Measurements from ENCODE around the gene ACTL9.
"Not testable (repeated sequence)": the region's sequence is repeated elsewhere in the genome, so short reads cannot be mapped to it uniquely, and the experiment has no call there.

Gene ACTL9

DNA sequence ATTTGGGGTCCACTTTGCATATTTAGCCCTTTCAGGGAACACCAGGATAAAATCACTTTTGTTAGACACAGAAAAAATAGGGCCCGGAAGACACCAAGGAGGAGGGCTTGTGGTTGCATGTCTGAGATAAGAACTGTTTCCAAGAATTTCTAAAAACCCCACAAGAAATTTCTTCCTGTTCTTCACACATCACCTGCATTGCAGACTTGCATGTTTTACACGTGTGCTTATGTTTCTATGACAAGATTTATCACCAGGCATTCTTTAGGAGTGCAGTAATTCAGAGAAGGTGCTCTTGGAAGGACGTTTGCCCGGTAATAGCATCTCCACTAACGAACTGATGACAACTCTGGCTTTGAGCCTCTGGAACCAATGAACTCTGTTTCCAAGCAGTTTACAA is 7.1 kb upstream of the ACTL9 start:
- H3K27ac ChIP-seq = no peak overlapping the region
- TF ChIP-seq ZFX (IDR thresholded peaks at IDR 0.05) = no peak
- TF ChIP-seq, protein P1, sequence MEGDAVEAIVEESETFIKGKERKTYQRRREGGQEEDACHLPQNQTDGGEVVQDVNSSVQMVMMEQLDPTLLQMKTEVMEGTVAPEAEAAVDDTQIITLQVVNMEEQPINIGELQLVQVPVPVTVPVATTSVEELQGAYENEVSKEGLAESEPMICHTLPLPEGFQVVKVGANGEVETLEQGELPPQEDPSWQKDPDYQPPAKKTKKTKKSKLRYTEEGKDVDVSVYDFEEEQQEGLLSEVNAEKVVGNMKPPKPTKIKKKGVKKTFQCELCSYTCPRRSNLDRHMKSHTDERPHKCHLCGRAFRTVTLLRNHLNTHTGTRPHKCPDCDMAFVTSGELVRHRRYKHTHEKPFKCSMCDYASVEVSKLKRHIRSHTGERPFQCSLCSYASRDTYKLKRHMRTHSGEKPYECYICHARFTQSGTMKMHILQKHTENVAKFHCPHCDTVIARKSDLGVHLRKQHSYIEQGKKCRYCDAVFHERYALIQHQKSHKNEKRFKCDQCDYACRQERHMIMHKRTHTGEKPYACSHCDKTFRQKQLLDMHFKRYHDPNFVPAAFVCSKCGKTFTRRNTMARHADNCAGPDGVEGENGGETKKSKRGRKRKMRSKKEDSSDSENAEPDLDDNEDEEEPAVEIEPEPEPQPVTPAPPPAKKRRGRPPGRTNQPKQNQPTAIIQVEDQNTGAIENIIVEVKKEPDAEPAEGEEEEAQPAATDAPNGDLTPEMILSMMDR (conservative IDR thresholded peaks at IDR 0.05) = no peak

DNA sequence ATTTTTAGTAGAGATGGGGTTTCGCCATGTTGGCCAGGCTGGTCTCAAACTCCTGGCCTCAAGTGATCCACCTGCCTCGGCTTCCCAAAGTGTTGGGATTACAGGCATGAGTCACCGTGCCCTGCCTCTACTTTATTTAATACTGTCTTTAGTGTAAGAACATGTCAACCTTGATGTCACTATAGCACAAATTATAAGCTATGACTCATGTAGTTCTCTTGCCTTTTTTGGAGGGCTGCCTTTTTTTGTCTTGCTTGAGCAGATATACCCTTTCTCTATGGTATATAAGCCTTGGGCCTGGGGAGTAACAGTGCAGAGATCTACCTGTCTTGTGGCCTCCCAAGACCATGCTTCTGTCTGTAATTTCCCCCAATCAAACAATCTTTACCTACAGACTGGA is 6.7 kb upstream of the ACTL9 start:
- not testable (repeated sequence) for H3K27ac ChIP-seq

DNA sequence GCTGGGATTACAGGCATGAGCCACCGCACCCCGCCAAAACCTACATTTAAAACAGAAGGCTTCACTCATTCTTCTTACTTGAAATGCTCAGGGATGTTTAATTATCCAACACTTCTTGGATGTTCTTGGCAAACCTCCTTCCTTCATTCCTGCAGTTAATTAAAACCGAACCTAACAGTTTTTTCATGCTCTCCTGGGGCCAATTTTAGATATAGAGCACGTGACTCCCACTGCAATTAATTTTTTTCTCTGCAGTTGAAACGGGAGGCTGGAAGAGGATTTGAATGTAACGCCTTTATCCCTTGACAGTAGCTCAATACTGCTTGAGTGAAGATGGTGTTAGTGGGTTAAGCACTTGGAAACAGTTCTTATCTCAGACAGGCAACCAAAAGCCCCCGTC is 4.6 kb upstream of the ACTL9 start:
- H3K27ac ChIP-seq = no peak overlapping the region
- TF ChIP-seq ZFX (IDR thresholded peaks at IDR 0.05) = no peak

DNA sequence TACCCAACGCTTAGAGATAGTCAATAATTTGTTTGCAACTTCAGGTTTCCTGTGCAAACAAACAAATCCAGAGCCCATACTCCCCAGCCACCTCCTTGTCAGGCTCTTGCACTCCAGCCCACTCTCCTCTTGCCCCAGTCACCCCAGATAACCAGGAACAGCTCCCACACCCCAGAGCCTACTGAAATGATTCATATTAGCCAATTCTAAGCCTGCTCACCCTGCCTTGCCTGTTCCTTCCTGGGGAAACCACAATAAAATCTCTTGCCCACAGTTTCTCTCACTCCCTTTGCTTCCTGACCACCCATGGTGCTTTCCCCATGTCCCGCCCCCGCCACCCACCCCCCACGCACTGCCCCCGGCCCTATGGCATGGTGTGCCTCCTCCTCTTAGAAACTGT is 3.8 kb upstream of the ACTL9 start:
- TF ChIP-seq, protein P1 (conservative IDR thresholded peaks at IDR 0.05) = no peak
- no peak for TF ChIP-seq ZFX (IDR thresholded peaks at IDR 0.05)
- H3K27ac ChIP-seq = no peak overlapping the region

GRCh38 chr19:8700956-8701355 is 2.4 kb upstream of the ACTL9 start:
- no peak overlapping the region for H3K27ac ChIP-seq
- no peak for TF ChIP-seq ZFX (IDR thresholded peaks at IDR 0.05)
- TF ChIP-seq, protein P1 (conservative IDR thresholded peaks at IDR 0.05) = no peak

- no peak for TF ChIP-seq ZFX (IDR thresholded peaks at IDR 0.05)
- TF ChIP-seq, protein P1 (conservative IDR thresholded peaks at IDR 0.05) = no peak
Observed at GRCh38 chr19:8699908-8700307, 1.3 kb upstream of the ACTL9 start.

DNA sequence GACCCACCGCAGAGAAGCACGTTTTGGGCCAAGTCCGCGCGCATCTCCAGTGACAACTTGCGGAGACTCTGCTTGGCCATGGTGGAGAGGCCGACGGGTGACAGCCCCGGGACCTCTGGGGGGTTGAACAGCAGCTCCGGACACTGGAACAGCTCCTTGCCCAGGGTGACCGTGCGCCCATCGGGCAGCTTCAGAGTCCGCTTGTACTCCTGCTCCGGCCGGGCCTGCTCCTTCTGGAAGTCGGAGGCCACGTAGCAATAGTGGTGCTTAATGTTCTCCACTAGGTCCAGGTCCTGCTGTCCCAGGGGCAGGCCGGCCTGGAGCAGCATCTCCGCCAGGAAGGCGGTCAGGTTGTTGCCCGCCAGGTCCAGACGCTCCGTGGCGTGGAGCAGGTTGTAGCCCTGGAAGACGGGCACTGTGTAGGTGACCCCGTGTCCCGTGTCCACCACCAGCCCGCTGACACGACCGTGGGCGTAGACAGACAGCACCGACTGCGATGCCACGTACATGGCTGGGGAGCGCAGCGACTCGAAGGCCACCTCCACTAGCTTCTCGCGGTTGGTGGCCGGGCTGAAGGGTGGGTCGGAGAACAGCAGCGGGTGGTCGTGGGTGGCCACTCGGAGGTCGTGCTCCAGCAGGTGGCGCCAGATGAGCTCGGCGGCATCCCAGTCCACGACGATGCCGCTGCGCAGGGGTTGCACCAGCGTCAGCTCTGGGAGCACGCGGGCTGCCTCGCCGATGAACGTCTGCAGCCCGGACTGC is 743 bp downstream of the ACTL9 start:
- H3K27ac ChIP-seq = no peak overlapping the region
- no peak for TF ChIP-seq ZFX (IDR thresholded peaks at IDR 0.05)
- TF ChIP-seq, protein P1 (conservative IDR thresholded peaks at IDR 0.05) = peak; percentile 48

More at GRCh38 chr19:8699908-8700307, 1.3 kb upstream of the ACTL9 start:
- no peak overlapping the region for H3K27ac ChIP-seq

DNA sequence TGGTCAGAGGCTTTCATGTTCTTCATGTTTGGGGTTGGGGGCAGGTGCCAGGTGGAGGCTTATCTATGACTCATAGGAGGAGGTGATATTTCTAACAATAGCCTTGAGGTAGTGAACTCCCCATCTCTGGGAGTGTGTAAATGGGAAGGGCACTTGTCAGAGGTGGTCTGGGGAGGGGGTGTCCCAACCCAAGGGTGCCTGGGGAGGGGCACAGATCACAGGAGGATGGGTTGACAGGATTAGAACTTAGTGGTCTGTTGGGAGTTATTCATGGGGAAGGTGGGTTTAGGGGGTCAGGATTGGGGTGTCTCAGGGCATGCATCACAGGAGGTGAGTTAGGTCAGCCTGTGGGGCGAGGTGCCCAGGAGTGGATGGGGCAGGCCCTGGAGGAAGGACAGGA is 1.6 kb downstream of the ACTL9 start:
- no peak overlapping the region for H3K27ac ChIP-seq
- no peak for TF ChIP-seq ZFX (IDR thresholded peaks at IDR 0.05)
- TF ChIP-seq, protein P1 (conservative IDR thresholded peaks at IDR 0.05) = no peak

Measured in C4-2B (cell line).